Brain microvascular endothelial cell (primary cell): ENCODE results near the gene FERMT1.

Source experiments
- DNase-seq: peaks from one replicate; pipeline ENCODE4 v3.0.0-alpha.2; 2020
- H3K27ac ChIP-seq: fragments of 250-450 bp; sonication (Bioruptor Pico); 2 replicates; pipeline ENCODE4 v1.5.1; 2020; ENCODE audit warnings: mild to moderate bottlenecking, moderate library complexity
- H3K27me3 ChIP-seq: fragments of 250-450 bp; sonication (Bioruptor Pico); replicated peaks from 2 replicates; pipeline ENCODE4 v1.5.1; 2020; ENCODE audit warnings: mild to moderate bottlenecking
- H3K36me3 ChIP-seq: fragments of 250-450 bp; sonication (Bioruptor Pico); replicated peaks from 2 replicates; pipeline ENCODE4 v1.5.1; 2020; ENCODE audit warnings: mild to moderate bottlenecking
- H3K4me3 ChIP-seq: 2 replicates; pipeline ENCODE4 v1.5.1; 2011; ENCODE audit warnings: low read depth, mild to moderate bottlenecking, control low read depth, low read length, moderate library complexity
- in situ Hi-C: cut with HindIII; loops from 2 replicates; pipeline ENCODE4 v1.10.0; 2017; ENCODE audit warnings: low sequenced_read_pairs, low pct_ligation_motif_present
- TF ChIP-seq, protein P1 (sequence below): IDR thresholded peaks from 2 replicates; pipeline ENCODE4 v1.5.1; 2011; ENCODE audit warnings: low read depth, mild to moderate bottlenecking, moderate library complexity, low read length, control low read depth, inconsistent platforms; ENCODE audit errors: missing control alignments

The FERMT1 gene

DNA sequence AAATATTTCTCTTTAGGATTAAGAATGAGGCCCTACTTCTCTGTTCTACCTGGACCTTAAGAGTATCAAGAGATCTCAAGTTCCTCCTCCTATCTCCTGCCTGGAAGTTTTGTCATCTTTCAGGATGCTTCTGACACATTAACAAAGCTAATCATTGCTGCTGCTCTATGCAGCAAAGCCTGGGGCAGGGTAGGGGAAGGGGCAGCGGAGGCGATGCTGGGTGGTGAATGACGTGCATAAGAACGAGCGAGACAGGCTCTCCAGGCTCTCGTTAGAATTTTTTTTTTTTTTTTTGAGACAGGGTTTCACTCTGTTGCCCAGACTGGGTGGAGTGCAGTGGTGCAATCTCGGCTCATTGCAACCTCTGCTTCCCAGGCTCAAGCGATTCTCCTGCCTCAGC, 31.2 kb downstream of the FERMT1 start:
- Histone ChIP-seq H3K27me3 (no peaks in the 10 kb centered on the region), H3K4me3 (no peak overlapping the region), H3K27ac (no peak overlapping the region), H3K36me3 (no peaks in the 10 kb centered on the region)
- in situ Hi-C loops, result no loop called here
- TF ChIP-seq, protein P1, sequence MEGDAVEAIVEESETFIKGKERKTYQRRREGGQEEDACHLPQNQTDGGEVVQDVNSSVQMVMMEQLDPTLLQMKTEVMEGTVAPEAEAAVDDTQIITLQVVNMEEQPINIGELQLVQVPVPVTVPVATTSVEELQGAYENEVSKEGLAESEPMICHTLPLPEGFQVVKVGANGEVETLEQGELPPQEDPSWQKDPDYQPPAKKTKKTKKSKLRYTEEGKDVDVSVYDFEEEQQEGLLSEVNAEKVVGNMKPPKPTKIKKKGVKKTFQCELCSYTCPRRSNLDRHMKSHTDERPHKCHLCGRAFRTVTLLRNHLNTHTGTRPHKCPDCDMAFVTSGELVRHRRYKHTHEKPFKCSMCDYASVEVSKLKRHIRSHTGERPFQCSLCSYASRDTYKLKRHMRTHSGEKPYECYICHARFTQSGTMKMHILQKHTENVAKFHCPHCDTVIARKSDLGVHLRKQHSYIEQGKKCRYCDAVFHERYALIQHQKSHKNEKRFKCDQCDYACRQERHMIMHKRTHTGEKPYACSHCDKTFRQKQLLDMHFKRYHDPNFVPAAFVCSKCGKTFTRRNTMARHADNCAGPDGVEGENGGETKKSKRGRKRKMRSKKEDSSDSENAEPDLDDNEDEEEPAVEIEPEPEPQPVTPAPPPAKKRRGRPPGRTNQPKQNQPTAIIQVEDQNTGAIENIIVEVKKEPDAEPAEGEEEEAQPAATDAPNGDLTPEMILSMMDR, result no peak
- no peak for DNase-seq

DNA sequence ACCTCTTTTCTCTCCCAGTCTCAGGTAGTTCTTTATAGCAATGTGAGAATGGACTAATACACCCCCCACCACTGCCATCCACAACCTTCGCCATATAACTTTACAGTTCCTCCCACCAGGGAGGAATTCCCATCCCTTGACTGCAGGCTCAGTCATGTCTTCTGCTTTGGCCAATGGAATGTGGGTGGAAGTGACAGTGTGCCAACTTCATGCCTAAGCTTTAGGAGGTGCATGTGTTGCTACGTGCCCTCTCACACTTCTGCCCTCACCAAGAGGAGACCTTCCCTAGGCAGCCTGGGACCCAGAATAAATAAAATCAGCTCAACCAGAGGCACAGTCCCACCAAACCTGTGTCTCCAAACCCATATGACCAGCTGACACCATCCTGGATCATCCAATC, 36.0 kb downstream of the FERMT1 start:
- in situ Hi-C loops, result no loop called here
- Histone ChIP-seq H3K27me3 (no peaks in the 10 kb centered on the region), H3K27ac (no peak overlapping the region), H3K36me3 (no peaks in the 10 kb centered on the region), H3K4me3 (no peak overlapping the region)
- DNase-seq, result no peak
- TF ChIP-seq, protein P1, result no peak

DNA sequence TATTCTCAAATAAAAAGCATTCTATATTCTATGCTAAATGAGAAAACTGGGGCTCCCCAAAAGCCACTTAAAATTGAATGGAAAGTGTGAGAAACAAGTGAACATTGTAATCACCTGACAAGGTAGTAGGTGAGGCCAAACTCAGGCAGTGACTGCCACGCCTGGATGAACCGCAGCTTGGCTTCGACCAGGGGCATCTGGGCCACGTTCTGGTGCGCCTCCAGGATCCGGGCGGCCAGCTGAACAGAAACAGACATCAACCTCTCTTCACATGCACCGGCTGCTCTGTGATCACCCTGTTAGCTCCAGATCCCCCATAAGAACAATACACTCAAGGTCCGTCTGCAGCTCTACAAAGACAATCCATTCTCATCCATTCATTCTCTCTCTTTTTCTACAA, 38.9 kb downstream of the FERMT1 start:
- Histone ChIP-seq H3K36me3 (no peaks in the 10 kb centered on the region), H3K27ac (no peak overlapping the region), H3K4me3 (no peak overlapping the region), H3K27me3 (no peaks in the 10 kb centered on the region)
- no peak for DNase-seq
- TF ChIP-seq, protein P1, result no peak
- in situ Hi-C loops, result no loop called here

DNA sequence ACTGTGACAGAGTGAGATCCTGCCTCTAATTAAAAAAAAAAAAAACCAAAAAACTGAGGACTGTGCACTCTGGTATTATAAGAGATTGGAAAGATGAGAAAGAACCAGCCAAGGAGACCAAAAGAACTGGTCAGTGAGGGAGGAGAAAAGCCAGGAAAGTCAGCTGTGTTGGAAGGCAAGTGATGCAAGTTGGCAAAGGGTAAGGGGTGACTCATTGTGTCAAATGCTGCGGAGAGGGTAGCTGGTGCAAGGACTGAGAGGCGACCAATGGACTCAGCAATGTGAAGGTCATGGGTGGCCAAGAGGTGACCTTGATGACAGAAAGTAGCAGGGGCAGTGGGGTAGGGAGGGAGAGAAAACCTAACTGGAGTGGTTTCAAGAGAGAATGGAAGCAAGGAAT, 41.6 kb downstream of the FERMT1 start:
- H3K27ac ChIP-seq, result no peak overlapping the region
- in situ Hi-C loops, result no loop called here
- DNase-seq, result no peak
- TF ChIP-seq, protein P1, result no peak
- H3K4me3 ChIP-seq, result no peak overlapping the region
- no peaks in the 10 kb centered on the region for H3K27me3 ChIP-seq
- H3K36me3 ChIP-seq, result no peaks in the 10 kb centered on the region

DNA sequence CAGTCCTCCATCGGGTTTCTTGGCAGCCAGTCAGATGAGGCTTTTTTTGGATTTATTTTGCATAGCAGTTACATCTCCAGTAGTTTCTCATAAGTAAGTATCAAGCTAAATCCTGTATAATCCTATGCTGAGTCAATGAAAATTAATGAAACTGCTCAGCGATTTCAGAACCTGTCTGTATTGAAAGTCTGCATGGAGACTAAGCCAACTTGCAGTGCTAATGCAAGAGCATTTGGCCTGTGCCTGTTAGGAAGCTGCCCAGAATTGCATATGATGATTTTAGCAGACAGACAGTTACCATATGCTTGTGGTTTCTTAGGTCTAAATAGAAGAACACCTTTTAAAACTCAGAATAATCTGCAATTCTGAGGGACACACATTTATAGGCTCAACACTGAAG, 43.8 kb downstream of the FERMT1 start:
- DNase-seq, result no peak
- H3K4me3 ChIP-seq, result no peak overlapping the region
- no peaks in the 10 kb centered on the region for H3K36me3 ChIP-seq
- H3K27ac ChIP-seq, result no peak overlapping the region
- TF ChIP-seq, protein P1, result no peak
- no peaks in the 10 kb centered on the region for H3K27me3 ChIP-seq
- in situ Hi-C loops, result no loop called here

DNA sequence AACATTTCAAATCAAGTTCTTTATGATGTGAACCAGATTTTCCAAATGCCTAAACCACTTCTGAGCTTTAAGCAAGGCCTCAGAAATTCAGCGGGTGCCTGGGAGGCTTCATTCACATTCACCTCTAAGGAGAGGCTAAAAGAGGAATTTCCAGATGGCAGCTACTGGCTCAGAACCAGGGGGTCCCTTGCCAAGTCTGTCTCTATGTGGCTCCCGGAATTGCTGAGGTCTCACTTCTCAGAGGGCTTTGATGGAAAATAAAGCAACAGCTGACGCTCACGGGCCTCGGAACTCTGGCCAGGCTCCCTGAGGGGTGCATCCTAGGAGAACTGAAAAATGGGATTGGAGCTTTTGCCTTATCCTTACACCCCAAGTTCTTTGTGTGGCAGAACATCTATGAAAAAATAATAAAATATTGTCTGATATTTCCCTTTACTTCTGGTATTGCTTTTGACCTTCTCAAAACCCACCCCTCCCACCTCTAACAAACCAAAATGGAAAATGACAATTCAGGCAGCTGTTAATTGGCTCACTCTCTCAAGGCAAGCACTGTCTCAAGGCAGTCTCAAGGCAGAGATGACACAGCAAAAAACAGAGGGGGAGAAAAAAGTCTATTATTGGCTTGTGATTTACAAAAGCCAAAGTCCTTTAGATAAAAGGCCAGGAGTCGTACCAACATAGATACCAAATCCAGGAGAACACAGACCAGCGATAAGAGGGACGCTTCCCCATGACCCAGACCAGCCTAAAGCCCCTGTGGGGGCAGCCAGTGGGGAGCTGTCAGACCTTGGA, 47.2 kb downstream of the FERMT1 start:
- DNase-seq, result no peak
- H3K27ac ChIP-seq, result no peak overlapping the region
- in situ Hi-C loops, result no loop called here
- H3K27me3 ChIP-seq, result no peaks in the 10 kb centered on the region
- H3K36me3 ChIP-seq, result no peaks in the 10 kb centered on the region
- TF ChIP-seq, protein P1, result no peak
- H3K4me3 ChIP-seq, result no peak overlapping the region
